Activated CD4-positive, alpha-beta T cell treated with anti-CD3 and anti-CD28 coated beads for 4 hours (primary cell): ENCODE data around the gene EXTL1.

ENCODE experiments used
- DNase-seq, 2 donors: peaks; one replicate each; pipeline ENCODE4 v3.0.0-alpha.2; 2020

The EXTL1 gene

GRCh38 chr1:26075421-26076144, 54.0 kb downstream of the EXTL1 start:
- no peak for DNase-seq

GRCh38 chr1:26077524-26077923, 55.9 kb downstream of the EXTL1 start:
- DNase-seq = no peak

DNA sequence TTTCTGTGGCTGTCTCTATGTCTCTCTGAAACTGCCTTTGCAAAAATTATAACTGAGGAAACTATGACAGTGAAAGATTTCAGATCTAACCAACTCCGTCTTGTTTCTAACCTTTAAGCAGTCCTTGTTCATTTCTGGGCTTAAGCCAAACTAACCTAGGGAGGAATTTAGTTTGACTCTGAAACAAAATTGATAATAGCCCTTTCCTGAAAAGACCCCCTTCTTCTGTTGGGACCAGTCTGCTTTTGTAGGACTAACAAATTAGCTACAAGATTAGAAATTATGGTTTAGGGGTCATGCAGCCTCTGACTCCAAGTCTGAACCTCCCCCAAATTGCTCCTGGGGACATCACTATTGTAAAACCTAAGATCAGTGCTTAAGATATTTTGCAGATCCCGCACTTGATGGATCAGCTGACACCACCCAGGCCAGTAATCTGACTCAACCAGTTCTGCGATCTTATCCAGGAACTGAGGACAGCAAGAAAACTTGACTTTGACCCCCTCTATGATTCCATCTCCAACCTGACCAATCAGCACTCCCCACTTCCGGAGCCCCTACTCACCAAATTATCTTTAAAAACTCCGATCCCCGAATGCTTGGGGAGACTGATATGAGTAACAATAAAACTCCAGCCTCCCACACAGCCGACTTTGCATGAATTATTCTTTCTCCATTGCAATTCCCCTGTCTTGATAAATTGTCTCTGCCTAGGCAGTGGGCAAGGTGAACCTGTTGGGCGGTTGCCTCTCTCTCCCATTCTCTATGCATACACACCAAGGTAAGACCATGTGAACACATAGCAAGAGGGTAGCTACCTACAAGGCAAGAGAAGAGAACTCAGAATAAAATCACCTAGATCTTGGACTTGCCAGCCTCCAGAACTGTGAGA, 57.0 kb downstream of the EXTL1 start:
- DNase-seq = no peak

- DNase-seq = no peak
These were observed 57.6 kb downstream of the EXTL1 start for GRCh38 chr1:26079178-26079563.

DNA sequence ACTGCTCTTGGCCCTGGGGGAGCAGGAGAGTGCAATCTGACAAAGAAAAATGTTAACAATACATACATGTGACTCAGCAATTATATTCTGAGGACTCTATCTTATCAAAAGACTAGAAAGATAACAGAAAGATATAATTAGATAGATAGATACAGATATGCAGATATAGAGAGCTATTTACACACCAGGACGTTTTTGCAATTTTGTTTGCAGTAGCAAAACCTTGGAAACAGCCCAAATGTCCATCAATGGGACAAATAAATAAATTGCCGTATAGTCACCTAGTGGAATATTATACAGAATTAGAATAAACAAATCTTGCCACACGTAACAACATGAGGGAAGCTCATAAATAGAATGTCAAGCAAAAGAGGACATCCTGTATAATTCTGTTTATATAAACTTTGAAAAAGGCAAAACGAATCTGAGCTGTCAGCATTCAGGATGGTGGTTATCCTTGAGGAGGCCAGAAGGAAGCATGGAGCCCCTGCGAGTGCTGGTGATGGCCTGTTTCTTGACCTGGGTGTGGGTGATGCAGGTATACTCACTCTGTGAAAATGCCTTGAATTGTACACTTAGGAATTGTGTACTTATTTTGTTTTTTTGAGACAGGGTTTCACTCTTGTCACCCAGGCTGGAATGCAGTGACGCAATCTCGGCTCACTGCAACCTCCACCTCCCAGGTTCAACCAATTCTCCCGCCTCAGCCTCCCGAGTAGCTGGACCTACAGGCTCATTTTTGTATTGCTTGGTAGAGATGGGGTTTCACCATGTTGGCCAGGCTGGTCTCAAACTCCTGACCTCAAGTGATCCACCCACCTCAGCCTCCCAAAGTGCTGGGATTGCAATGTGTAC, 58.6 kb downstream of the EXTL1 start:
- DNase-seq = no peak

DNA sequence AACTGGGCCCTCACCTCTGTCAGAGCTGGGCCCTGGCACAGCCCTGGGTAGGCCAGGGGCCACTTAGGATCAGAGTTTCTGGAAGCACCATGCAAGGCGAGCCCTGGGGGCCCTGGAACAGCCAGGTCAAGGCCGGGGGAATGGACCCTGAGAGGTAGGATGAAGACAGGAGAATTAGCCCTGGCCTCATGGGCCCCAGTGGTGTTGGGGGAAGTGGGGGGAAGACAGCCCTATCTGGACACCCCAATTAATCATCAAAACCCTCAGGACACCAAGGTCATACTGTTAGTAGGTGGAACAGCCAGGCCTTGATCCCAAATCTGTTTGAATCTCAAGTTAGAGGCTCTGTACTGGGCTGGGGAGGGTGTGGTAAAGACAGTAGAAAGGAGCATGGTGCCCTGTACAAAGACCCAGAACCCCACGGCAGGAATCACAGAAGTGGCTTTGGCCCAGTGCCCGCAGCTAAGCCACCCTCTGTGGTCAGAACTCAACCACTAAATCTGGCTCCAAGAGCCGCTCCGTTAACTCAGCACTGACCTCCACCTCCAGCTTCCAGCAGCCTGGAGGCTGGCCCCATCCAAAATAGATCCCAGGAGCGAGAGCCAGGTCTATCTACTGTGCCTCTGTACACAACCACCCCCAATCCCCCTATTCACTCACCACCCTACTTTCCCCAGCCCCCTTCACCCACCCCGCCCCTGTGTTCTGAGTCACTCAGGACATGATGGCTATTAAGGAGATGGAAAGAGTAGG, 59.9 kb downstream of the EXTL1 start:
- no peak for DNase-seq

DNA sequence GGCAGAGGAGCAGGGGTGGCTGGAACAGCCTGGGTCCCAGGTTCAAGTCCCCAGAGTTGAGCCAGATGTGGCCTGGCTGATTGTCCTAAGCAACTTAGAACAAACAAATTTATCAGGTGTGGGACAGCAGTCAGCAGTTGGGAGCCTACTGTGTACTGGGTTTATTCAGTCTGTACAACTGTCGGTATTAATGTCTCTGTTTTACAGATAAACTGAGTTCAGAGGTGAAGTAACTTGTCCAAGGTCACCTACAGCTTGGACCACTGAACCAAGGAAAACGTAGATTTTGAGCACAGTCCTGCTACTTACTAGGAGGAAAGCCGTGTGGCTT, 60.4 kb downstream of the EXTL1 start:
- DNase-seq = no peak

GRCh38 chr1:26083208-26083607, 61.6 kb downstream of the EXTL1 start:
- no peak for DNase-seq

GRCh38 chr1:26084091-26084561, 62.6 kb downstream of the EXTL1 start:
- no peak for DNase-seq

DNA sequence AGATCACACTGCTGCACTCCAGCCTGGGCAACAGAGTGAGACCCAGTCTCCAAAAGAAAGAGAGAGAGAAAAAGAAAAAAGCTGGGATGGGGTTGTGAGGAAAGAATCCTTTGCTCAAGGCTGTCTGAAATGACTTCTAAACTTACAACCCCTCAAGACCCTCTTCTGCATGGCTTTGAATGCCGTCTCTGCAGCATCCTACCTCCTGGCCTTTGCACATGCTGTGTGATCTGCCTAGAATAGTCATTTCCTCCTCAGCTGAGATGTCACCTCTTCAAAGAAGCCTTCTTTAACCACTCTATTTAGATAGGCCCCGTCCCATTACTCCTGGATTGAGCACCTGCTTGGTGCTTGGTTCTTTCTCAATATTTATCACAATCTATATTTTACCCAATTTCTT, 63.3 kb downstream of the EXTL1 start:
- DNase-seq = no peak
